Thoracic aorta (tissue), 2 donors: ENCODE data around the gene RRP15. TPM values are rescaled to one million over a fixed set of nuclear protein-coding genes. Genes with fewer than 3 reads are reported as not detected.

Experiments
- ATAC-seq: fragments of 150-250 bp; one replicate; pipeline ENCODE4 v1.8.0; 2017; ENCODE audit warnings: low read depth; ENCODE audit not compliant: insufficient number of reproducible peaks, low FRiP score
- DNase-seq: peaks from one replicate; pipeline ENCODE4 v3.0.0-alpha.2; 2020; ENCODE audit warnings: low spot score
- H3K27ac ChIP-seq, 2 donors: fragments of 200-600 bp; sonication (generic); 1 replicate in 1 of 2; 2 replicates in 1 of 2; pipeline ENCODE4 v1.5.1; 2016; ENCODE audit warnings: mild to moderate bottlenecking in 2 of 2, moderate library complexity in 2 of 2
- H3K27me3 ChIP-seq: fragments of 200-600 bp; sonication (generic); replicated peaks from 2 replicates; pipeline ENCODE4 v1.6.0; 2016; ENCODE audit warnings: mild to moderate bottlenecking; ENCODE audit not compliant: insufficient read depth
- H3K36me3 ChIP-seq: fragments of 200-600 bp; sonication (generic); one replicate; pipeline ENCODE4 v1.5.1; 2016
- H3K4me1 ChIP-seq, 2 donors: fragments of 200-600 bp; sonication (generic); 1 replicate in 1 of 2; 2 replicates in 1 of 2; pipeline versions ENCODE4 v1.5.1 to v1.6.0; 2016; ENCODE audit warnings: low read depth in 2 of 2, mild to moderate bottlenecking in 1 of 2; ENCODE audit not compliant: control insufficient read depth in 1 of 2
- H3K4me3 ChIP-seq: fragments of 200-600 bp; sonication (generic); 2 replicates; pipeline ENCODE4 v1.5.1; 2016; ENCODE audit warnings: mild to moderate bottlenecking
- H3K9me3 ChIP-seq: fragments of 200-600 bp; sonication (generic); 2 replicates; pipeline ENCODE4 v1.5.1; 2016
- total RNA-seq, 2 donors: library from RNA; depleted of rRNA; stranded (reverse); fragments of >200 nt; gene quantifications; one replicate each; pipeline versions ENCODE4 v1.1.0 to v1.2.3, GENCODE V29; 2016
- TF ChIP-seq, protein P1 (sequence below): fragments of 200-600 bp; sonication (generic); IDR thresholded peaks from one replicate; pipeline ENCODE4 v1.5.1; 2019; ENCODE audit warnings: antibody characterized with exemption

RRP15 gene
- total RNA-seq, 2 donors from 2014 or later = 2.2 to 14.3 TPM

DNA sequence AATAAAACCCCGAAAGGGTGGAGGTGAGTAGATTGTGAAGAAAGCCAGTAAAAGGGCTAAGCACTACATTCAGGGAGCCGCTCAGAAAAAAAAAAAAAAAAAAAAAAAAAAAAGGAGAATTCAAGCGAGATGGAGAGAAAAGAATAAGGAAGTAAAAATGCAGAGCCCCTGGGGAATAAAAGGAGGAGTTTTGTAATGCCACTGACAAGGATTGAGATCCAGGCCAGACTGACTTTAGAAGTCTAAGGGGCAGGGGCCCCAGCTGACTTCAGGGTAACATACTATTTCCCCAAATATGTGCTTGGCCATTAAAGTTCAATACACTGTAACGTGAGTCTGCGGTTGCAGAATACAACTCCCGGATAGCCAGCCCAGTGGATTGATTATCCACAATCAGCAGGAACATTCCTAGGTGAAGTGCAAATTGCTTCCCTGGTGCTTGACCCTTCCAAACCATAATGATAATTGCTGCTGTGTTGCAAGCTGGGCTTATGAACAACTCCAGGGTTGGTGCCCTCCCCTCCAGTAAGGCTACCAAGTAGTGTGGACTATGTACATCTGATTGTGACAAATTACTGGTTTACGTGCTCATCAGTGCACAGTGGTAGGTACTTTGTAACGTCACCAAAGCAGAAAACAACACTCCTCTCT, 30.7 kb upstream of the RRP15 start:
- Histone ChIP-seq H3K27me3 (no peaks in the 10 kb centered on the region), H3K9me3 (peaks cover 7% of the 10 kb centered on the region), H3K36me3 (no peaks in the 10 kb centered on the region), H3K4me1 (no peaks in the 10 kb centered on the region), H3K4me3 (no peak overlapping the region), H3K27ac (no peak overlapping the region)
- DNase-seq (no peak), ATAC-seq (no peak)
- TF ChIP-seq, protein P1, sequence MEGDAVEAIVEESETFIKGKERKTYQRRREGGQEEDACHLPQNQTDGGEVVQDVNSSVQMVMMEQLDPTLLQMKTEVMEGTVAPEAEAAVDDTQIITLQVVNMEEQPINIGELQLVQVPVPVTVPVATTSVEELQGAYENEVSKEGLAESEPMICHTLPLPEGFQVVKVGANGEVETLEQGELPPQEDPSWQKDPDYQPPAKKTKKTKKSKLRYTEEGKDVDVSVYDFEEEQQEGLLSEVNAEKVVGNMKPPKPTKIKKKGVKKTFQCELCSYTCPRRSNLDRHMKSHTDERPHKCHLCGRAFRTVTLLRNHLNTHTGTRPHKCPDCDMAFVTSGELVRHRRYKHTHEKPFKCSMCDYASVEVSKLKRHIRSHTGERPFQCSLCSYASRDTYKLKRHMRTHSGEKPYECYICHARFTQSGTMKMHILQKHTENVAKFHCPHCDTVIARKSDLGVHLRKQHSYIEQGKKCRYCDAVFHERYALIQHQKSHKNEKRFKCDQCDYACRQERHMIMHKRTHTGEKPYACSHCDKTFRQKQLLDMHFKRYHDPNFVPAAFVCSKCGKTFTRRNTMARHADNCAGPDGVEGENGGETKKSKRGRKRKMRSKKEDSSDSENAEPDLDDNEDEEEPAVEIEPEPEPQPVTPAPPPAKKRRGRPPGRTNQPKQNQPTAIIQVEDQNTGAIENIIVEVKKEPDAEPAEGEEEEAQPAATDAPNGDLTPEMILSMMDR = no peak

DNA sequence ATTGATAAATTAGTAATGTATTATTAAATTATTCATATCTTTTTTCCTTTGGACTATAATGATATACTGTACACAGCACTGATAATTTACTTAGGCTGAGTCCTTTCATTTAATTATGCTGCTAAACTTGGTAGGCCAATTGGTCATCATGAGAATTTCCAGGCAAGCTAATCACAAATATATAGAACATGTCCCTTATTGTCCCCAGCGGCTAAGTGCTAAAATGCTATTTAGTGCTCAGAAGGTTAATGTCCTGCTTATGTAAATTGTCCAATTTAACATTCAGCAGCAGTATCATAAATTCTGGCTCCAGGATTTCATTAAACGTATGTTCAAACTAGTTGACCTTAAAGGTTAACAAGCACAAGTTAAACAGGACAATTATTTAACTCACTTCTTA, 30.0 kb upstream of the RRP15 start:
- no peaks in the 10 kb centered on the region for H3K27me3 ChIP-seq
- peaks cover 10% of the 10 kb centered on the region for H3K9me3 ChIP-seq
- ATAC-seq (no peak), DNase-seq (no peak)
- no peak overlapping the region for H3K4me3 ChIP-seq
- H3K4me1 ChIP-seq = no peaks in the 10 kb centered on the region
- no peak overlapping the region for H3K27ac ChIP-seq
- TF ChIP-seq, protein P1 = no peak
- no peaks in the 10 kb centered on the region for H3K36me3 ChIP-seq

DNA sequence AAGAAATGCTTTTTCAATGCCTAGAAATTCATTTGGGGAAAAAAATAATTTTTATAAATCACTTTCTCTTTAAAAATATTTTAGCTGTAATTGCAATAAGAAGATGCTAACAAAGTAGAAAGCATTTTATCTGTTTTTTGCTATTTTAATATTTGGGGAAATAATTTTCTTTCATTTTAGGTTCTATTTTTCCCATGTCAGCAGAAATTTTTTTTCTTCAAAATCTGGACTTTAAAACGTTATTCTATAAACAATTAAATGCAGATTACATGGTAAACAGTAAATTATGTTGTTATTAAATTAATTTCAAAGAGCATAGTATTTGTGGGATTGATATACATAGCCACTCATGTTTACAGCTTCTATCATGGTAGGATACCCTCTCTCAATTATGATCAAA, 27.7 kb upstream of the RRP15 start:
- no peak for DNase-seq
- Histone ChIP-seq H3K4me3 (no peak overlapping the region), H3K27ac (no peak overlapping the region), H3K4me1 (no peaks in the 10 kb centered on the region), H3K27me3 (no peaks in the 10 kb centered on the region), H3K36me3 (no peaks in the 10 kb centered on the region), H3K9me3 (peaks cover 10% of the 10 kb centered on the region)
- ATAC-seq = no peak
- TF ChIP-seq, protein P1 = no peak

DNA sequence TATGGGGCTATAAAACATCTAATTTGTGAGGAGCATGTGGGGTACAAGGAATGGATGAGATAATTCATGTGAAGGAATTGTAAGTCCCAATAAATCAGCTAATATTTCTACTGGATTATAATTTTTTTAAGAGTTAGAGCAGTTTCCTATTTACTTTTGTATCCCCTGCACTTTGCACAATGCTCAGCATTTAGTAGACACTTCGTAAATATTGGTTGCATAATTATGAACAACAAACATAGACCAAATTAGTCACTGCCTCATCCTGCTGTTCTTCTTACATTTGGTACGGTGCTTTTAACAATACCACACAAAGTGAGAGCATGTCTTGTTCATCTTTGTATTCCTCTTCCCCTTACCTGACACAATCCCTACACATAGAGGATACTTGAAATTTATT, 27.1 kb upstream of the RRP15 start:
- TF ChIP-seq, protein P1 = no peak

DNA sequence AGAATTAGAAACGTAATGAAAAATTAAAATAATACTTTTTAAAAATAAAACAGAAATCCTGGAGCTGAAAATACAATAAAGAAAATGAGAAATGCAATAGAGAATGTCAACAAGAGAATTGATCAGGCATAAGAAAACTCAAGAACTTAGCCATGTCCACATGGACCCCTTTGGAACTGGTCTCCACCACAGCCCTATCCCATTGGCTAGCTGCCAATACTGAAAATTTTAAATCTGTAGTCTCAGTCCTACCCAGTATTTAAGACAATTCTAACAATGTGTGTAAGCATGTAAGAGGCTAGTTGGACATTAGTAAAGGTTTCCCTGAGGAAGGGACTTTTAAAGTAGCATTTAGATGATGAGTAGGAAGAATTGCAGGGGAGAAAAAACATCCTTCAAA, 25.8 kb upstream of the RRP15 start:
- ATAC-seq = no peak
- H3K4me3 ChIP-seq = no peak overlapping the region
- TF ChIP-seq, protein P1 = no peak

More for the DNA sequence above, 27.1 kb upstream of the RRP15 start:
- no peak overlapping the region for H3K4me3 ChIP-seq
- no peaks in the 10 kb centered on the region for H3K4me1 ChIP-seq
- DNase-seq (no peak), ATAC-seq (no peak)
- H3K27ac ChIP-seq = no peak overlapping the region
- H3K9me3 ChIP-seq = peaks cover 10% of the 10 kb centered on the region
- H3K36me3 ChIP-seq = no peaks in the 10 kb centered on the region
- H3K27me3 ChIP-seq = no peaks in the 10 kb centered on the region

More for the DNA sequence above, 25.8 kb upstream of the RRP15 start:
- DNase-seq = no peak
- Histone ChIP-seq H3K9me3 (peaks cover 10% of the 10 kb centered on the region), H3K36me3 (no peaks in the 10 kb centered on the region), H3K27me3 (no peaks in the 10 kb centered on the region), H3K4me1 (no peaks in the 10 kb centered on the region), H3K27ac (no peak overlapping the region)
